SHP77 treated with DMSO at 0.1 percent for 48 hours (cell line): ENCODE data around the gene NINL.

Experiments
- DNase-seq: peaks from one replicate; lab custom pipeline; 2025; lab: John Stamatoyannopoulos, UW

NINL gene

GRCh38 chr20:25408170-25408547 is 177.2 kb downstream of the NINL start:
- DNase-seq: no peak

- peak; percentile 94 for DNase-seq
Measured at GRCh38 chr20:25407311-25408169, 177.8 kb downstream of the NINL start, which contains the start of gene GINS1. Gene GINS1, plus strand, starts transcription at chr20:25407673. Its CDS starts 148 bp downstream, at chr20:25407821.
